GM12891 (cell line): Measurements from ENCODE around the gene GPNMB.

Experiments used
- PAX5 ChIP-seq: IDR thresholded peaks from 2 replicates; pipeline ENCODE4 v1.6.1; 2011; ENCODE audit warnings: low read length, moderate library complexity, mild to moderate bottlenecking; ENCODE audit not compliant: insufficient read depth, severe bottlenecking
- POLR2A ChIP-seq: IDR thresholded peaks from 2 replicates; pipeline ENCODE4 v1.6.1; 2011; ENCODE audit warnings: low read depth, low read length, control low read depth
- POLR2AphosphoS5 ChIP-seq: IDR thresholded peaks from 2 replicates; pipeline ENCODE4 v1.6.1; 2011; ENCODE audit warnings: low read depth, low read length, control low read depth
- POU2F2 ChIP-seq: IDR thresholded peaks from 2 replicates; pipeline ENCODE4 v1.6.1; 2011; ENCODE audit warnings: low read depth, mild to moderate bottlenecking, control low read depth, low read length, moderate library complexity
- SPI1 ChIP-seq: IDR thresholded peaks from 2 replicates; pipeline ENCODE4 v1.6.1; 2011; ENCODE audit warnings: low read depth, low read length, control low read depth
- TAF1 ChIP-seq: IDR thresholded peaks from 2 replicates; pipeline ENCODE4 v1.6.1; 2011; ENCODE audit warnings: low read depth, low read length, control low read depth

DNA sequence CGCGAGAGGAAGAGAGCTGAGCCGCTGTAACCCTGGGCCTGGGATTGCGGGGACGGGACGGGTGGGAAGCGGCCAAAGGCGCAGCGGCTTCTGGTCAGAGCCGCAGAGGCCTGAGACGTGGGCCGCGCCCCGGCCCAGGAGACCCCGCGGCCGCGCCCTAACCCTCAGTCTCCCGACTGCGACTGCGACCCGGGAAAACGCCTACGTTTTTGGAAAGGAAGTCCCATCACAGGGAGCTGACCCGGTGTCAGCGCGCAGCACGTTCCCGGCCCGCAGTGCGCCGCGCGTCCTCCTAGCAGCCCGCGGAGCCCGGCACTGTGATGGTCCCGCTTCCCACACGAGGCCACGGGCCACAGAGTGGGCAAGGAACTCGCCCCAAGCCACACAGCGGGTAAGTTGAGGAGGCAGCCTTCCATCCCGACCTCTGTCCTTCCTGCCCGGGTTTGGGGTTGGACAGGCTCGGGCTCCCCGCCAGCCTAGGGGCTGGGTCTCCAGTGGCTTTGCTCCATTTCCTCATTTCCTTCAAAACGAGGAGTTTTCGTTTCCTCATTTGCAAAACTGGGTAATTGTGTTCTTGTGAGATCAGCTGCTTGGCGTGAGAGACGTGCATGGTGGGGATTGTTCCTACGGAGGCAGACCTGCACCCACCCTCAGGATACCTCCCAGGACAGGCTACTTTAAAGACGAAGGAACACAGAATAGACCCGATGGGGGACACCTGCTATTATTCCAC, 1.2 kb downstream of the GPNMB start:
- TF ChIP-seq POLR2A (no peak), TAF1 (no peak), POLR2AphosphoS5 (no peak), SPI1 (peak; percentile 93), PAX5 (no peak), POU2F2 (no peak)
